Lower leg skin (tissue), 3 donors: Measurements from ENCODE around the gene ZC3H6.

ENCODE experiments used
- CTCF ChIP-seq, 3 donors: fragments of 450-650 bp; IDR thresholded peaks; one replicate each; pipeline ENCODE4 v1.5.1; 2016; ENCODE audit warnings: antibody characterized with exemption in 3 of 3, mild to moderate bottlenecking in 3 of 3, moderate library complexity in 2 of 3
- POLR2A ChIP-seq, 2 donors: fragments of 450-650 bp; IDR thresholded peaks; one replicate each; pipeline ENCODE4 v1.6.1; 2016 to 2017; ENCODE audit warnings: antibody characterized with exemption in 2 of 2, mild to moderate bottlenecking in 1 of 2, moderate library complexity in 1 of 2

- TF ChIP-seq CTCF (IDR thresholded peaks at IDR 0.05) (no peak), POLR2A (IDR thresholded peaks at IDR 0.05) (no peak)
Measured at GRCh38 chr2:112268547-112268946, 6.8 kb upstream of the ZC3H6 start.
